Cardiac muscle cell (in vitro differentiated cells and primary cell): ENCODE data around the gene ZFAND6. TPM values are rescaled to one million over a fixed set of nuclear protein-coding genes. Genes with fewer than 3 reads are reported as not detected.

Experiments used
- DNase-seq, 2 donors: peaks; one replicate each; pipeline versions ENCODE4 v3.0.0 to v3.0.0-alpha.2; 2010 to 2017; ENCODE audit warnings: low read depth in 1 of 2, low spot score in 1 of 2
- H3K27ac ChIP-seq: fragments of 200-600 bp; sonication (generic); 2 replicates; pipeline ENCODE4 v1.5.1; 2016
- H3K27me3 ChIP-seq: fragments of 200-600 bp; sonication (generic); 2 replicates; pipeline ENCODE4 v1.6.0; 2016; ENCODE audit warnings: control low read depth
- H3K36me3 ChIP-seq: fragments of 200-600 bp; sonication (generic); 2 replicates; pipeline ENCODE4 v1.5.1; 2016; ENCODE audit warnings: control low read depth
- H3K4me1 ChIP-seq: fragments of 200-600 bp; sonication (generic); 2 replicates; pipeline ENCODE4 v1.8.1; 2017; ENCODE audit warnings: low read depth, mild to moderate bottlenecking, mixed run types
- H3K4me3 ChIP-seq: fragments of 200-600 bp; sonication (generic); 2 replicates; pipeline ENCODE4 v1.5.1; 2016; ENCODE audit warnings: mild to moderate bottlenecking
- H3K9me3 ChIP-seq: fragments of 200-600 bp; sonication (generic); 2 replicates; pipeline ENCODE4 v1.5.1; 2017; ENCODE audit warnings: low read depth, mild to moderate bottlenecking, control low read depth
- CTCF ChIP-seq: IDR thresholded peaks from 2 replicates; pipeline ENCODE4 v1.5.1; 2012; ENCODE audit warnings: low read depth, mild to moderate bottlenecking, low read length
- polyA plus RNA-seq: library from polyadenylated mRNA; unstranded; fragments of >200 nt; fragmentation: Nextera tagmentation; extraction: Ambion mirVana; gene quantifications from 2 replicates; pipeline ENCODE4 v1.2.1, GENCODE V29; 2016
- total RNA-seq: library from RNA; depleted of rRNA; stranded (reverse); fragments of >200 nt; gene quantifications from 2 replicates; pipeline ENCODE4 v1.2.3, GENCODE V29; 2016

ZFAND6 gene
- total and polyA plus RNA-seq, 2 experiments from 2014 or later: 195 to 253 TPM

GRCh38 chr15:80173022-80173759 lies 113.7 kb downstream of the ZFAND6 start:
- no peak overlapping the region for H3K27ac ChIP-seq
- TF ChIP-seq CTCF: peak; percentile 76
- peak; percentile 63 to 70 for DNase-seq

GRCh38 chr15:80174017-80174746 lies 114.7 kb downstream of the ZFAND6 start:
- peak in 1 of 2 donors; percentile 86 for DNase-seq
- no peak overlapping the region for H3K27ac ChIP-seq
- no peak overlapping the region for H3K4me3 ChIP-seq
- peaks cover 4% of the 10 kb centered on the region for H3K36me3 ChIP-seq
- no peaks in the 10 kb centered on the region for H3K4me1 ChIP-seq
- H3K27me3 ChIP-seq: no peaks in the 10 kb centered on the region
- no peaks in the 10 kb centered on the region for H3K9me3 ChIP-seq
- TF ChIP-seq CTCF: no peak

More at GRCh38 chr15:80173022-80173759, 113.7 kb downstream of the ZFAND6 start:
- H3K27me3 ChIP-seq: no peaks in the 10 kb centered on the region
- H3K4me3 ChIP-seq: no peak overlapping the region
- H3K4me1 ChIP-seq: no peaks in the 10 kb centered on the region
- H3K36me3 ChIP-seq: peaks cover 4% of the 10 kb centered on the region
- H3K9me3 ChIP-seq: no peaks in the 10 kb centered on the region

GRCh38 chr15:80175436-80175835 lies 116.0 kb downstream of the ZFAND6 start:
- Histone ChIP-seq H3K4me1 (no peaks in the 10 kb centered on the region), H3K9me3 (no peaks in the 10 kb centered on the region), H3K27me3 (no peaks in the 10 kb centered on the region), H3K27ac (no peak overlapping the region), H3K4me3 (no peak overlapping the region), H3K36me3 (peaks cover 4% of the 10 kb centered on the region)
- DNase-seq: no peak
- no peak for TF ChIP-seq CTCF

- peaks cover 4% of the 10 kb centered on the region for H3K36me3 ChIP-seq
- H3K27me3 ChIP-seq: no peaks in the 10 kb centered on the region
- H3K4me3 ChIP-seq: no peak overlapping the region
- no peak for TF ChIP-seq CTCF
- H3K27ac ChIP-seq: no peak overlapping the region
- no peak for DNase-seq
- H3K4me1 ChIP-seq: no peaks in the 10 kb centered on the region
- H3K9me3 ChIP-seq: no peaks in the 10 kb centered on the region
Measured at GRCh38 chr15:80176443-80176842, 117.0 kb downstream of the ZFAND6 start.

GRCh38 chr15:80177156-80177555 lies 117.7 kb downstream of the ZFAND6 start:
- TF ChIP-seq CTCF: no peak

More at GRCh38 chr15:80177156-80177555, 117.7 kb downstream of the ZFAND6 start:
- Histone ChIP-seq H3K4me1 (no peaks in the 10 kb centered on the region), H3K9me3 (no peaks in the 10 kb centered on the region), H3K36me3 (peaks cover 4% of the 10 kb centered on the region), H3K4me3 (no peak overlapping the region), H3K27me3 (no peaks in the 10 kb centered on the region), H3K27ac (no peak overlapping the region)
- DNase-seq: peak in 1 of 2 donors; percentile 61
